ENCODE measurements around the gene ADCY9.

ADCY9 gene

DNA sequence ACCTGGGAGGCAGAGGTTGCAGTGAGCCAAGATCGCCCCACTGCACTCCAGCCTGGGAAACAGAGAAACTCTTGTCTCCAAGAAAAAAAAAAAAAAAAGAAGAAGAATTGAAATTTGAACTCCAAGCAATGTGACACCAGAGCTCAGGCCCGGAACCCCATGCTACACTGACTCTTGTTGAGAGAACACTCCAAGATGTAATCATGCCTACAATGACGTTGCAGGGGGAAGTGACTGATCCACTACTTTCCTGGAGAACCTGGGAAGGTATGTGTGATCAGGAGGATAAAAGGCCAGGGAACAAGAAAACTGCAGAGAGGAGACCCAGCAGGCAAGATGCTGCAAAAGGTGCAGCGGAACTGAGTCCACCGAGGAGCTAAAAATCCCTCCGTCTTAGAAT lies 57.9 kb downstream of the ADCY9 start:
- FAIRE-seq (no peak), DNase-seq (ENCODE audit: insufficient read length, low spot score) (no peak)
- TF ChIP-seq PAX5 (IDR thresholded peaks at IDR 0.05; ENCODE audit: insufficient read depth, low read length, severe bottlenecking) (no peak), POLR2A (IDR thresholded peaks at IDR 0.05; ENCODE audit: low read depth, low read length) (no peak), SPI1 (IDR thresholded peaks at IDR 0.05; ENCODE audit: low read depth, low read length) (no peak), POLR2AphosphoS5 (IDR thresholded peaks at IDR 0.05; ENCODE audit: low read depth, low read length) (no peak), TAF1 (IDR thresholded peaks at IDR 0.05; ENCODE audit: low read depth, low read length) (no peak), POU2F2 (IDR thresholded peaks at IDR 0.05; ENCODE audit: low read depth, low read length) (no peak)

DNA sequence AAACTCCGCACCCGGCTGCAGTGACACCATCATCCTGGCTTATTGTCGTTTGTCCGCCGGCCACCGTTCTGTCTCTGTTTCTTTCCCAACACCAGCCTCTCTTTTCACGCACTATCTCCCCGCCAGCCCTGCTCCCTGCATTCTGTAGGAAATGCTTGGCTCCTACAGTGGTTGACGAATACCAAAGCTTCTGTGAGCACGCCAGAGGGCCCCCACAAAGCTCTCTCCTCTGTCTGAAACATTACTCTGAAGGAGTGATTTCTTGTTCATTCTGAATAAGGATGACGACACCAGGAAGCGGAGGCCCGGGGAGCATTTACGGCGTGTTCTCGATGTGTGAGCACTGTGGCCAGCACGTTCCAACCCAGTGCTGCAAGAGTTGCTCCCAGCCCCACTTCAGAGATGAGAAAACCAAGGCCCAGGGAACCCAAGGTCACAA lies 58.8 kb downstream of the ADCY9 start:
- DNase-seq (ENCODE audit: insufficient read length, low spot score) (no peak), FAIRE-seq (no peak)
- TF ChIP-seq POU2F2 (IDR thresholded peaks at IDR 0.05; ENCODE audit: low read depth, low read length) (no peak), TAF1 (IDR thresholded peaks at IDR 0.05; ENCODE audit: low read depth, low read length) (no peak)

DNA sequence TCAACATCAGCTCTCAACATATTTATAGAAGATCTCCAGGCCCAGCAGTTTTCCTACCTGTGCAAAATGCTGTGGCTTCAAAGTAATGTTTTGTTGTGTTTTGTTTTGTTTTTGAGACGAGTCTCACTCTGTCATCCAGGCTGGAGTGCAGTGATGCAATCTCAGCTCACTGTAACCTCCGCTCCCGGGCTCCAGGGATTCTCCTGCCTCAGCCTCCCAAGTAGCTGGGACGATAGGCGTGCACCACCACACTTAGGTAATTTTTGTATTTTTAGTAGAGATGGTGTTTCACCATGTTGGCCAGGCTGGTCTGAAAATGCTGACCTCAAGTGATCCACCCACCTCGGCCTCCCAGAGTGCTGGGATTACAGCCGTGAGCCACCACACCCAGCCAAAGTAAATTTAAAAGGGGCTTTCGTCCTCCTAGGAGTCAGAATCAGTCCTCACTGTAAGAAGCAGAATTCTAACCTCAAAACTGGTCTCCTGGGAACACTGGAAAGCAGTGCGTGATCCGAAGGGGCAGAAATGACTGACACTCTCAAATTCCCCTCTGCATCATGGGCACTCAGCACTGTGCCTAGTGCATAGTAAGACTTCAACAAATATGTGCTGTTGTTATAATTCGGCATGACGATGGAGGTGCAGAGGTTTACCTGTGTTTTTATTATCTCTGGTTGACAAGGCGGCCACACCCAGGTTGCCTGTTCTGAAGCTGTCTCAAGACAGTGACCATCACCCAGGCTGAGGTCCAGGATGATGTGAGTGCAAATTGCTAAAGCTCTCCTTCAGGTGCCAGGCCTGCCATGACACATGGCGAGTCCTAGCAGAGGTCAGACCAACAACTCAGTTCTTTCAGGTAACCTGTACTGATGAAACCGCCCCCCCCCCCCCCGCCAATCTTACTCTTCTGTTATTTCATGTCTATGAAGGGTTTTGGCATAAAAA lies 59.8 kb downstream of the ADCY9 start:
- no peak for TF ChIP-seq POU2F2 (IDR thresholded peaks at IDR 0.05; ENCODE audit: low read depth, low read length)
- no peak for TF ChIP-seq POLR2A (IDR thresholded peaks at IDR 0.05; ENCODE audit: low read depth, low read length)
- FAIRE-seq, result no peak
- no peak for DNase-seq (ENCODE audit: insufficient read length, low spot score)

DNA sequence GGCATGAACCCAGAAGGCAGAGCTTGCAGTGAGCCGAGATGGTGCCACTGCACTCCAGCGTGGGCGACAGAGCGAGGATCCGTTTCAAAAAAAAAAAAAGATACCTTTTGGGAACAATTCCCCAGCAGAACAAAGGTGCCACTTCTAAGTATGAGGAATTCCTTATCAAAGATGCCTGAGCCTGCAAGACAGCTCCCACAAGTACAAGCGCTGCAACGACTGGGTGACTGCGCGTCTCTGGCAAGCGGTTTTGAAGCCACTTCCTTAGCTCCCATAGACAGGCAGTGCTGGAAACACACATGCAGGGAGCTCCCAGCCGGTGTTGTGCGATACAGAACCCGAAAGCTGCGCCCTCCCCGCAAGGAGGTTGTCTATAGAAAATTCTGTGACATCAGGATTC lies 60.5 kb downstream of the ADCY9 start:
- no peak for FAIRE-seq
- no peak for TF ChIP-seq SPI1 (IDR thresholded peaks at IDR 0.05; ENCODE audit: low read depth, low read length)
- TF ChIP-seq PAX5 (IDR thresholded peaks at IDR 0.05; ENCODE audit: insufficient read depth, low read length, severe bottlenecking), result no peak
- no peak for TF ChIP-seq POLR2A (IDR thresholded peaks at IDR 0.05; ENCODE audit: low read depth, low read length)
- TF ChIP-seq POU2F2 (IDR thresholded peaks at IDR 0.05; ENCODE audit: low read depth, low read length), result no peak
- TF ChIP-seq POLR2AphosphoS5 (IDR thresholded peaks at IDR 0.05; ENCODE audit: low read depth, low read length), result no peak
- TF ChIP-seq TAF1 (IDR thresholded peaks at IDR 0.05; ENCODE audit: low read depth, low read length), result no peak
- DNase-seq (ENCODE audit: insufficient read length, low spot score), result no peak

DNA sequence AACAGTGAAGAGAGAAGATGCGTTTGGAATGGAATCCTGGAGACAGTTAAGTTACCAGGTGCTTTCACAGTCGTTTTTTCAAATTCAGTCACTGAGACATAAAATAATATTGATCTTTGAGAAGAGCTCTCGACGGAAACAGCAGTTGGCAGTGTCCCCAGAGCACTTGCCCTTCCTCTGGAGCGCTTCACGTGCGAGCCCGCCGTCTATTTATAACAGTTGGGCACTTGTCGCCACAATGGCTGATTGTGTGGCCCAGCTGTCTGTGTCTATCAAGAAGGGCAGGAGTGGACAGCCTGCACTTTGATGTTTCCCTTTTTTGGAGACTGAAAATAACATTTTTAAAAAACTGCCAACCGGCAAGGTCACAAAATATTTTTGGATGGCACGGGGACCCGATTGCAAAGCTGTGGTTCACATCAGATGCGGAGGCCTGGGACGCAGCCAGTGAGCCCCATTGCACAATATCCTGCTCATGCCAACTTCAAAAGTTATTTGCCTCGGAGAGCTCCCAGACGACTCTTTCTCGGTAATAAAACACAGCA lies 62.9 kb downstream of the ADCY9 start:
- FAIRE-seq (no peak), DNase-seq (ENCODE audit: insufficient read length, low spot score) (no peak)
- TF ChIP-seq POLR2A (IDR thresholded peaks at IDR 0.05; ENCODE audit: low read depth, low read length), result no peak

DNA sequence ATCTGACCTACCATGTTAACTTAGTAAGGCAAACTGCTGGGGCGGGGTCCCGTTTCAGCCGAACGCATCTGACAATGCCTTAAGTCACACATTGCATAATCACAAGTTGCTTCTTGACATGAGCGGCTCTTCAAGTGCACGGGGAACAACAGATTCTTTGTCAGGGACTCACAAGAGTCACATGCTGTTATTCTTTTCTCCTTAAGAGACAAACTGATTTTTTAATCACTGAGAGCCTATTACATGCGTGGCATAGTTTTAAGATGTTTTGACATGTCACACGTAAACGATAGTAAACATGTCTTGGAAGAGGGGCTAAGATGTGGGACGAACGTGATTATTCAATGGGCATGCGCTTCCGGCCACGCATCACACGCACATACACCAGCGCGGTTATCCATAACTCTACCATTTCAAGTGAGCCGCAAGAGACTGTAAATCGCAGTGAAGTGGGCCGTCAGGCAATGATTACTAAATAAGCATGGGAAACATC lies 63.4 kb downstream of the ADCY9 start:
- TF ChIP-seq PAX5 (IDR thresholded peaks at IDR 0.05; ENCODE audit: insufficient read depth, low read length, severe bottlenecking), result no peak
- TF ChIP-seq POLR2A (IDR thresholded peaks at IDR 0.05; ENCODE audit: low read depth, low read length), result no peak
- TF ChIP-seq POLR2AphosphoS5 (IDR thresholded peaks at IDR 0.05; ENCODE audit: low read depth, low read length), result no peak
- TF ChIP-seq TAF1 (IDR thresholded peaks at IDR 0.05; ENCODE audit: low read depth, low read length), result no peak
- TF ChIP-seq SPI1 (IDR thresholded peaks at IDR 0.05; ENCODE audit: low read depth, low read length), result no peak
- no peak for TF ChIP-seq POU2F2 (IDR thresholded peaks at IDR 0.05; ENCODE audit: low read depth, low read length)
- no peak for DNase-seq (ENCODE audit: insufficient read length, low spot score)
- FAIRE-seq, result no peak

DNA sequence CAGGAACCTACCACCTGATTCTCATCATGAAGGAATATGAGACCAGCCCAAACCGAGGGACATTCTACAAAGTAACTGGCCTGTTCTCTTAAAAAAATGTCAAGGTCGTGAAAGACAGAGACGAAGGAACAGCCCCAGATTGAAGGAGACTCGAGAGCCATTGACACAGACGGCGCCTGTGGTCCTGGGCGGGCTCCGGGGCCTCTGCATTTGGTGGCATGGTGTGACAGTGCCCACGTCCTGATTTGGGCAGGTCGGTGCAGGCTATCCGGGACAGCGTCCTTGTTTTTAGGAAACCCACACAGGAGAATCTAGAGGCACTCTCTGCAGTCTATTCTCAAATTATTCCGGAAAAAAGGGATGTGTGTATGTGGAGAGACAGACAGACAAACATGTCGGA lies 64.1 kb downstream of the ADCY9 start:
- DNase-seq (ENCODE audit: insufficient read length, low spot score), result no peak
- TF ChIP-seq SPI1 (IDR thresholded peaks at IDR 0.05; ENCODE audit: low read depth, low read length), result no peak
- no peak for TF ChIP-seq PAX5 (IDR thresholded peaks at IDR 0.05; ENCODE audit: insufficient read depth, low read length, severe bottlenecking)
- TF ChIP-seq POLR2A (IDR thresholded peaks at IDR 0.05; ENCODE audit: low read depth, low read length), result no peak
- no peak for TF ChIP-seq TAF1 (IDR thresholded peaks at IDR 0.05; ENCODE audit: low read depth, low read length)
- no peak for TF ChIP-seq POLR2AphosphoS5 (IDR thresholded peaks at IDR 0.05; ENCODE audit: low read depth, low read length)
- no peak for TF ChIP-seq POU2F2 (IDR thresholded peaks at IDR 0.05; ENCODE audit: low read depth, low read length)
- no peak for FAIRE-seq

DNA sequence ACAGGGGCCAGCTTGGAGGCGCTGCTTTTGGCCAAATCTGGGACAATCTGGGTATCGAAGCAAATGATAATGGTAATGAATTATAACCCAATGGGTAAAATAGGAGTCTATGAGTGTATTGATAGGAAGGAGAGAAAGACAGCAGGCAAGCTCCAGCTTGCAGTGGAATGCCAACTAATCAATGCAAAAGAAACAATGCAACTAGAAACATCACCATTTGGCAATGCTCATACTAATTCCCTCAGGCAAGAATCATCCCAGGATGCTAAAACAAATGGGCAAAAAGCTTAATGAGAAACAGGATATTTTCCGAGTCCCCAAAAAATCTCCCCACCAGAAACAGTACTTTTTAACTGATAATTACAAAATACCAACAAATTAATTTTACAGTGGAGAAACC lies 64.7 kb downstream of the ADCY9 start:
- DNase-seq (ENCODE audit: insufficient read length, low spot score), result no peak
- TF ChIP-seq POLR2A (IDR thresholded peaks at IDR 0.05; ENCODE audit: low read depth, low read length), result no peak
- no peak for TF ChIP-seq POLR2AphosphoS5 (IDR thresholded peaks at IDR 0.05; ENCODE audit: low read depth, low read length)
- no peak for TF ChIP-seq SPI1 (IDR thresholded peaks at IDR 0.05; ENCODE audit: low read depth, low read length)
- no peak for TF ChIP-seq TAF1 (IDR thresholded peaks at IDR 0.05; ENCODE audit: low read depth, low read length)
- no peak for TF ChIP-seq POU2F2 (IDR thresholded peaks at IDR 0.05; ENCODE audit: low read depth, low read length)
- TF ChIP-seq PAX5 (IDR thresholded peaks at IDR 0.05; ENCODE audit: insufficient read depth, low read length, severe bottlenecking), result no peak

DNA sequence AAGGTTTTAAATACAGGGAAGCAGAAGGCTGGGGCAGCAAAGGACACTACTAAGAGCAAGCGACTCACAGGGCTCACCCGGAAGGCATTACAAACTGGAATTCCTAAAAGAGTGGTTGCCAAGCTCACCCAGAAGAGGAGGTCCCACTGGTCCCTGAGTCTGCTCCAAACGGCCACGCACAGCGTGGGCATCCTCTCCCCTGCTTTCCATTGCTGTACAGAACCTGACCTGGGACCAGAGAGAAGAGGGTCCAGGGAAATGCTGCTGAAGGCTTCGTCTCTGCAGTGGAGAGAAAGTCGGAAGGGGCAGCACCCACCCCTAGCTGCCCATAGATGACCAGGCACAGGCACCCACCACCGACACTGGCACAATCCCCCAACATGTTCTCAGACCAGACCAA lies 67.2 kb downstream of the ADCY9 start:
- FAIRE-seq (no peak), DNase-seq (ENCODE audit: insufficient read length, low spot score) (no peak)
- TF ChIP-seq POLR2AphosphoS5 (IDR thresholded peaks at IDR 0.05; ENCODE audit: low read depth, low read length) (no peak), SPI1 (IDR thresholded peaks at IDR 0.05; ENCODE audit: low read depth, low read length) (no peak), PAX5 (IDR thresholded peaks at IDR 0.05; ENCODE audit: insufficient read depth, low read length, severe bottlenecking) (no peak), POLR2A (IDR thresholded peaks at IDR 0.05; ENCODE audit: low read depth, low read length) (no peak), TAF1 (IDR thresholded peaks at IDR 0.05; ENCODE audit: low read depth, low read length) (no peak), POU2F2 (IDR thresholded peaks at IDR 0.05; ENCODE audit: low read depth, low read length) (no peak)

More for the DNA sequence above, 64.7 kb downstream of the ADCY9 start:
- no peak for FAIRE-seq

DNA sequence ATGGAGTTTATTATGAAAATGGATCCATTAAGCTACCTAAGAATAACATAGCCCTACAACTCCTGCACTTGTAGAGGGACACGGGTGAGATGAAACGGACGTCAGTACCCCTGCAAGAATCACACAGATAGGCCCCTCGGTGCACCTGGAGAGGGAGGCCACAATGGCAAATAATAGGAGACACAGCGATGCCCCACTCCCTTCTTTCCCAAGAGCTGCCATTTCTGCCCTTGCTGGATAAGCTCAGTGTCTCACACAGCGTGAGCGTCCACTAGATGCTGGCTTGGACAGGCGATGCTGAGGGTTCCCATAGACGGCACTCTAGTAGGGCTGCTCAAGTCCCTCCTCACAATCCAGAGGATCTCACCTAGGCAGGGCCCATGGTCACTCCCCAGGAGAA lies 67.8 kb downstream of the ADCY9 start:
- no peak for TF ChIP-seq POLR2A (IDR thresholded peaks at IDR 0.05; ENCODE audit: low read depth, low read length)
- no peak for TF ChIP-seq SPI1 (IDR thresholded peaks at IDR 0.05; ENCODE audit: low read depth, low read length)
- TF ChIP-seq PAX5 (IDR thresholded peaks at IDR 0.05; ENCODE audit: insufficient read depth, low read length, severe bottlenecking), result no peak
- TF ChIP-seq TAF1 (IDR thresholded peaks at IDR 0.05; ENCODE audit: low read depth, low read length), result no peak
- TF ChIP-seq POU2F2 (IDR thresholded peaks at IDR 0.05; ENCODE audit: low read depth, low read length), result no peak
- TF ChIP-seq POLR2AphosphoS5 (IDR thresholded peaks at IDR 0.05; ENCODE audit: low read depth, low read length), result no peak
- FAIRE-seq (no peak), DNase-seq (ENCODE audit: insufficient read length, low spot score) (no peak)

Measured in GM12891 (cell line).